Activated CD8-positive, alpha-beta memory T cell treated with anti-CD3 and anti-CD28 coated beads, Interleukin-2, amount 50 U/mL, for 24 hours (primary cell): ENCODE measurements around the gene RCAN1.
A peak's percentile ranks its signal among the peaks of the same experiment; 100 is the strongest.
"Not testable (repeated sequence)": the region's sequence is repeated elsewhere in the genome, so short reads cannot be mapped to it uniquely, and the experiment has no call there.

ENCODE experiments used
- DNase-seq: peaks from one replicate; pipeline ENCODE4 v3.0.0-alpha.2; 2020; ENCODE audit errors: extremely low read depth

RCAN1 gene

GRCh38 chr21:34514576-34515115 lies 100.3 kb downstream of the RCAN1 start:
- DNase-seq: no peak

- DNase-seq: no peak
Measured at GRCh38 chr21:34513129-34513675, 101.7 kb downstream of the RCAN1 start.

- no peak for DNase-seq
Measured at GRCh38 chr21:34511787-34512455, 103.0 kb downstream of the RCAN1 start, which contains the start of gene KCNE1. TSS of gene KCNE1 (minus strand) at chr21:34512210. CDS start at chr21:34449634, 62,576 bp downstream.

GRCh38 chr21:34511181-34511580 lies 103.7 kb downstream of the RCAN1 start:
- DNase-seq: no peak

- DNase-seq: peak; percentile 7
Measured at GRCh38 chr21:34510148-34511142, 104.5 kb downstream of the RCAN1 start.

- DNase-seq: no peak
Measured at GRCh38 chr21:34509151-34509550, 105.8 kb downstream of the RCAN1 start.

GRCh38 chr21:34504595-34504994 lies 110.3 kb downstream of the RCAN1 start:
- no peak for DNase-seq

GRCh38 chr21:34502480-34503106 lies 112.3 kb downstream of the RCAN1 start:
- no peak for DNase-seq

GRCh38 chr21:34501716-34502115 lies 113.2 kb downstream of the RCAN1 start:
- no peak for DNase-seq

- no peak for DNase-seq
Measured at GRCh38 chr21:34500191-34500590, 114.7 kb downstream of the RCAN1 start.

- no peak for DNase-seq
Measured at GRCh38 chr21:34499116-34499515, 115.8 kb downstream of the RCAN1 start.

GRCh38 chr21:34498623-34499022 lies 116.3 kb downstream of the RCAN1 start:
- DNase-seq: no peak

GRCh38 chr21:34483854-34484253 lies 131.1 kb downstream of the RCAN1 start:
- DNase-seq: not testable (repeated sequence)

- DNase-seq: not testable (repeated sequence)
Measured at GRCh38 chr21:34483435-34483834, 131.5 kb downstream of the RCAN1 start.

GRCh38 chr21:34467333-34467732 lies 147.6 kb downstream of the RCAN1 start:
- DNase-seq: not testable (repeated sequence)
